NOMO-1 treated with DMSO at 0.1 percent for 48 hours (cell line): Measurements from ENCODE around the gene KLHL25.

Experiments
- DNase-seq: peaks from one replicate; lab custom pipeline; 2025; ENCODE audit not compliant: unreplicated experiment; lab: John Stamatoyannopoulos, UW

The KLHL25 gene

GRCh38 chr15:85722374-85723152, 72.2 kb downstream of the KLHL25 start:
- DNase-seq: no peak

GRCh38 chr15:85718981-85719380, 75.7 kb downstream of the KLHL25 start:
- DNase-seq: no peak

- DNase-seq: no peak
Measured at GRCh38 chr15:85718271-85718971, 76.3 kb downstream of the KLHL25 start.

GRCh38 chr15:85717212-85717611, 77.5 kb downstream of the KLHL25 start:
- no peak for DNase-seq

GRCh38 chr15:85716261-85716660, 78.5 kb downstream of the KLHL25 start:
- DNase-seq: no peak

GRCh38 chr15:85711580-85712192, 83.0 kb downstream of the KLHL25 start:
- no peak for DNase-seq

GRCh38 chr15:85710340-85710842, 84.3 kb downstream of the KLHL25 start:
- no peak for DNase-seq
